GM15510 (cell line): ENCODE measurements around the gene SLC29A3.

Experiments used
- POLR2A ChIP-seq: IDR thresholded peaks from 3 replicates; pipeline ENCODE4 v1.6.1; 2011; ENCODE audit warnings: borderline replicate concordance; ENCODE audit not compliant: insufficient read length; ENCODE audit errors: extremely low read depth

Gene SLC29A3

GRCh38 chr10:71372882-71373495 lies 53.9 kb downstream of the SLC29A3 start:
- TF ChIP-seq POLR2A, result no peak

- TF ChIP-seq POLR2A, result no peak
Observed at GRCh38 chr10:71374481-71375233, 55.6 kb downstream of the SLC29A3 start.

GRCh38 chr10:71375952-71376351 lies 56.9 kb downstream of the SLC29A3 start:
- no peak for TF ChIP-seq POLR2A

GRCh38 chr10:71378336-71379117 lies 59.5 kb downstream of the SLC29A3 start:
- no peak for TF ChIP-seq POLR2A

- no peak for TF ChIP-seq POLR2A
Observed at GRCh38 chr10:71379118-71379766, 60.2 kb downstream of the SLC29A3 start.

GRCh38 chr10:71380841-71381240 lies 61.8 kb downstream of the SLC29A3 start:
- TF ChIP-seq POLR2A, result no peak

GRCh38 chr10:71381611-71382010 lies 62.6 kb downstream of the SLC29A3 start:
- no peak for TF ChIP-seq POLR2A

GRCh38 chr10:71382028-71382427 lies 63.0 kb downstream of the SLC29A3 start:
- no peak for TF ChIP-seq POLR2A

GRCh38 chr10:71382757-71383156 lies 63.7 kb downstream of the SLC29A3 start:
- TF ChIP-seq POLR2A, result no peak

- no peak for TF ChIP-seq POLR2A
Observed at GRCh38 chr10:71383972-71384687, 65.1 kb downstream of the SLC29A3 start.

GRCh38 chr10:71388171-71388570 lies 69.1 kb downstream of the SLC29A3 start:
- TF ChIP-seq POLR2A, result no peak

- no peak for TF ChIP-seq POLR2A
Observed at GRCh38 chr10:71388583-71389310, 69.7 kb downstream of the SLC29A3 start.

- no peak for TF ChIP-seq POLR2A
Observed at GRCh38 chr10:71389768-71390460, 70.9 kb downstream of the SLC29A3 start.

- TF ChIP-seq POLR2A, result no peak
Observed at GRCh38 chr10:71390461-71390835, 71.4 kb downstream of the SLC29A3 start.
